Heart right ventricle (tissue), 16 donors: ENCODE data around the gene MYCL. TPM values are rescaled to one million over a fixed set of nuclear protein-coding genes. Genes with fewer than 3 reads are reported as not detected.

Experiments used
- ATAC-seq, 8 donors: fragments of 200-7000 bp; cut with Tn5 transposase; one replicate each; pipeline ENCODE4 v1.9.1; 2020; ENCODE audit warnings: mild to moderate bottlenecking in 8 of 8, moderate library complexity in 8 of 8, moderate number of reproducible peaks in 1 of 8
- DNase-seq, 2 donors: peaks; one replicate each; pipeline ENCODE4 v3.0.0-alpha.2; 2020
- H3K27ac ChIP-seq, 10 donors: fragments of 200-600 bp; sonication (generic) in 2 of 10; one replicate each; pipeline versions ENCODE4 v1.5.0 to v1.8.0; 2020 to 2022; ENCODE audit warnings: mild to moderate bottlenecking in 3 of 10
- H3K27me3 ChIP-seq, 7 donors: fragments of 200-600 bp; one replicate each; pipeline ENCODE4 v1.8.0; 2021 to 2022; ENCODE audit warnings: mild to moderate bottlenecking in 2 of 7
- H3K36me3 ChIP-seq, 9 donors: fragments of 200-600 bp; sonication (generic) in 1 of 9; one replicate each; pipeline versions ENCODE4 v1.5.0 to v1.8.0; 2020 to 2022; ENCODE audit warnings: mild to moderate bottlenecking in 2 of 9
- H3K4me1 ChIP-seq, 9 donors: fragments of 200-600 bp; sonication (generic) in 1 of 9; one replicate each; pipeline versions ENCODE4 v1.5.0 to v1.8.0; 2020 to 2022; ENCODE audit warnings: mild to moderate bottlenecking in 4 of 9
- H3K4me3 ChIP-seq, 10 donors: fragments of 200-600 bp; sonication (generic) in 2 of 10; one replicate each; pipeline versions ENCODE4 v1.5.0 to v1.8.0; 2020 to 2022; ENCODE audit warnings: mild to moderate bottlenecking in 7 of 10, moderate library complexity in 2 of 10
- H3K9me3 ChIP-seq, 11 donors: fragments of 200-600 bp in 10 of 11; sonication (generic) in 2 of 11; one replicate each; pipeline versions ENCODE4 v1.5.0 to v1.8.0; 2013 to 2022; ENCODE audit warnings: mild to moderate bottlenecking in 2 of 11, control low read depth in 1 of 11, moderate library complexity in 1 of 11
- CTCF ChIP-seq, 9 donors: fragments of 200-600 bp; sonication (generic) in 2 of 9; IDR thresholded peaks; one replicate each; pipeline versions ENCODE4 v1.5.0 to v1.8.0; 2021 to 2022; ENCODE audit warnings: antibody characterized with exemption in 9 of 9, mild to moderate bottlenecking in 5 of 9, moderate library complexity in 1 of 9
- WGBS, 2 donors: extraction: QIAGEN DNeasy Blood & Tissue Kit; methylation state at CpG; one replicate each; pipeline ENCODE4 v1.1.7; 2013; ENCODE audit warnings: inconsistent platforms in 1 of 2; 5-methylcytosine and 5-hydroxymethylcytosine counted together
- intact Hi-C, 10 donors: fragments of 100-400 bp; cut with DNase I; formaldehyde crosslinking; loops; one replicate each; pipeline versions ENCODE4 v1.11.1 to v1.14.2; 2022
- polyA plus RNA-seq, 2 donors: library from polyadenylated mRNA; stranded (reverse); fragments of 200-250 nt; gene quantifications; one replicate each; pipeline ENCODE4 v1.2.3, GENCODE V29; 2013
- total RNA-seq, 10 donors: library from RNA; stranded (reverse); fragmentation: NEBNext Ultra II Directional in 3 of 10; extraction: Animal tissue kit (Norgen Biotek cat#: 25700) in 3 of 10; gene quantifications; one replicate each; pipeline versions ENCODE4 v1.2.1 to v1.2.4, GENCODE V29; 2021 to 2023
- donor health status: Arrhythmogenic right ventricular cardiomyopathy.
- donor health status: ischemic (EF 13 %, LVEDD 7.1; RV severe dilation, severe dysfunction).
- donor health status: healthy with polysubstance abuse.
- donor health status: DM: no; HTN: yes; CAD: no.
- donor health status: DM: no; HTN: no; CAD: no.
- donor health status: ischemic (EF 25% LVEDD 6.9; RV normal size, moderate dysfunction).
- donor health status: ischemic (EF 25% LVEDD 5.7; RV mildly dilated, moderate dysfunction).
- donor health status: healthy.
- donor health status: DM: yes; HTN: yes; CAD: no.
- donor health status: Ischemic cardiomyopathy.
- donor health status: ischemic (EF 35%, LVEDD 5.7; RV mildly dilated, moderate dysfunction).
- donor health status: nonischemic (EF 11% LVEDD 7.7; RV severe dilation, severe dysfunction).
- donor health status: DM: yes; HTN: yes; CAD: no.
- donor health status: PGD.
- donor health status: ischemic (EF 29% LVEDD 5.4; RV normal size, mild dysfunction).
- donor health status: nonischemic (EF 23%, LVEDD 6.1; RV moderate dilation, normal function).

The MYCL gene
- total and polyA plus RNA-seq, 12 donors: 0.07 to 2.5 (median 0.55) TPM

- no peak for DNase-seq
- intact Hi-C loops: loop anchor here in 2 of 10 donors (5.0 to 10.0 kb wide), 2 partner anchors 36 to 109 kb away; no protein-coding TSS in a partner anchor
- 81 to 82% methylated on average over 2 of the region's 2 CpGs for WGBS, 2 donors
Measured at GRCh38 chr1:39925721-39926342, 24.1 kb upstream of the MYCL start.

GRCh38 chr1:39922251-39922688, 20.6 kb upstream of the MYCL start:
- Histone ChIP-seq H3K27me3 (peaks cover 0 to 40% (median 17%) of the 10 kb centered on the region in 7 donors), H3K4me1 (peaks cover 0 to 19% (median 12%) of the 10 kb centered on the region in 9 donors), H3K4me3 (no peak overlapping the region), H3K9me3 (no peaks in the 10 kb centered on the region), H3K27ac (no peak overlapping the region), H3K36me3 (no peaks in the 10 kb centered on the region)
- WGBS, 2 donors: 20 to 23% methylated on average over 25 of the region's 25 CpGs
- no peak for DNase-seq
- intact Hi-C loops: loop anchor here in 3 of 10 donors (5.0 to 10.0 kb wide), 2 partner anchors 50 to 113 kb away; no protein-coding TSS in a partner anchor
- peak in 4 of 8 donors; percentile 21 to 32 (median 26) for ATAC-seq
- TF ChIP-seq CTCF (IDR thresholded peaks at IDR 0.05): no peak

More at GRCh38 chr1:39925721-39926342, 24.1 kb upstream of the MYCL start:
- peaks cover 0 to 27% (median 12%) of the 10 kb centered on the region in 9 donors for H3K4me1 ChIP-seq
- no peak overlapping the region for H3K27ac ChIP-seq
- H3K9me3 ChIP-seq: no peaks in the 10 kb centered on the region
- ATAC-seq: no peak
- peaks cover 0 to 32% (median 17%) of the 10 kb centered on the region in 7 donors for H3K27me3 ChIP-seq
- H3K36me3 ChIP-seq: no peaks in the 10 kb centered on the region
- TF ChIP-seq CTCF (IDR thresholded peaks at IDR 0.05): no peak
- no peak overlapping the region for H3K4me3 ChIP-seq

GRCh38 chr1:39919545-39919944, 17.8 kb upstream of the MYCL start:
- Histone ChIP-seq H3K4me3 (no peak overlapping the region), H3K27me3 (peaks cover 0 to 46% (median 17%) of the 10 kb centered on the region in 7 donors), H3K9me3 (no peaks in the 10 kb centered on the region), H3K36me3 (no peaks in the 10 kb centered on the region), H3K27ac (no peak overlapping the region), H3K4me1 (peaks cover 0 to 7% (median 4%) of the 10 kb centered on the region in 9 donors)
- intact Hi-C loops: loop anchor here in 7 of 10 donors (1.0 to 10.0 kb wide), 4 partner anchors 53 to 105 kb away; no protein-coding TSS in a partner anchor
- WGBS, 2 donors: 24 to 36% methylated on average over 3 of the region's 3 CpGs
- no peak for DNase-seq
- TF ChIP-seq CTCF (IDR thresholded peaks at IDR 0.05): peak in 8 of 9 donors; percentile 22 to 65 (median 52)
- peak; percentile 33 to 78 (median 66) for ATAC-seq

GRCh38 chr1:39917825-39918224, 16.1 kb upstream of the MYCL start:
- no peaks in the 10 kb centered on the region for H3K9me3 ChIP-seq
- H3K4me1 ChIP-seq: peaks cover 0 to 7% (median 4%) of the 10 kb centered on the region in 9 donors
- ATAC-seq (no peak), DNase-seq (no peak)
- H3K27me3 ChIP-seq: peaks cover 0 to 30% (median 17%) of the 10 kb centered on the region in 7 donors
- H3K36me3 ChIP-seq: no peaks in the 10 kb centered on the region
- H3K4me3 ChIP-seq: no peak overlapping the region
- intact Hi-C loops: loop anchor here in 6 of 10 donors (2.0 to 10.0 kb wide), 3 partner anchors 55 to 107 kb away; no protein-coding TSS in a partner anchor
- WGBS, 2 donors: 88 to 94% methylated on average over 2 of the region's 2 CpGs
- no peak overlapping the region for H3K27ac ChIP-seq
- no peak for TF ChIP-seq CTCF (IDR thresholded peaks at IDR 0.05)
